Stimulated activated CD8-positive, alpha-beta memory T cell treated with anti-CD3 and anti-CD28 coated beads, Interleukin-7, amount 100 ng/mL, for 48 hours (primary cell): ENCODE results near the gene LRRC57.

ENCODE experiments used
- DNase-seq, 2 donors: peaks; one replicate each; pipeline ENCODE4 v3.0.0-alpha.2; 2020; ENCODE audit warnings: low read depth in 1 of 2; ENCODE audit errors: extremely low read depth in 1 of 2

LRRC57 gene

GRCh38 chr15:42553554-42553953 lies 5.0 kb upstream of the LRRC57 start:
- DNase-seq: no peak

DNA sequence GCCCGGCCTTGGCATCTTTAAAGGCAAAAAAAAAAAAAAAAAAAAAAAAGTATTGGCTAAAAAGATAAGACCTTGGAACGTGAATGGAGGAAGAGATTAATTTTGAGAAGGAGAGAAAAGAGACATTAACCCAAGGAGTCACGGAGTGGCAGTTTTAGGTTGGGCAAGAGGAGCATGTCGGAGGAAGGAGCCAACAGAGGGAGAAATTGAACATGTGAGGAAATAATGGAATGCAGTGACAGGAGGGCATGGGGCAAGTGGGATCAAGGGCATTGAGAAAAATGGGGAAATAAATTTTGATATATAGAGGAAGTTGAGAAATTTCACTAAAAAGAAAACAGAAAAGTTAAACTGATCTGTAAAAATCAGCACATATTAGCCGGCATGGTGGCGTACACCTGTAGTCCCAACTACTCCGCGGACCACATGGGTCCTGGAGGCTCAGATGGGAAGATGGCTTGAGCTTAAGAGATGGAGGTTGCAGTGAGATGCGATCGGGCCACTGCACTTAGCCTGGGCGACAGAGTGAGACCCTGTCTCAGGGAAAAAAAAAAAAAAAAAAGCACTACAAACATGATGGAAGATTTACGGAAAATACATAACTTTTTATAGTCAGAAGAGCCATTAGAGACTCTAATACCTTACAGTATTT lies 1.3 kb upstream of the LRRC57 start:
- DNase-seq: no peak

DNA sequence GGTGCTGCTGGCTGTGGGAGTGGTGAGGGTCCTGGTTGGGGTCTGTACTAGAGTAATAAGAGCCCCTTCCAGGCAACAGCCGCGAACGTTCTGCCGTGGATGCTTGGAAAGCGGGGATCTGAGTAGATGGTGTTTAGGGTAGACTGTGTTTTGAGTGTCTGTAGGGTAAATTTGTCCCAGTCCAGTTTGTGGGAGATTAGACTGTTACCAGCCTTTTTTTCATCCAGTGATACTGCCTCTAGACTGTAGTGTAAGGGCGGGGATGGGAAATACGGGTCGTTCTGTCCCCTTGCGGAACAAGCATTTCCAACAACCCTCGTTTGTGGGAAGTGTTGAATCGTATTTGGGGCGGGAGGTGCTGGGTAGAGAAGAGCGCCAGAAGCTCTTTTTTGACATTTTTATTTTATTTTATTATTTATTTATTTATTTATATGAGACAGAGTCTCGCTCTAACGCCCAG lies 469 bp upstream of the LRRC57 start:
- no peak for DNase-seq

- DNase-seq: no peak
Measured at GRCh38 chr15:42547918-42548248, 710 bp downstream of the LRRC57 start.

- no peak for DNase-seq
Measured at GRCh38 chr15:42544853-42545629, 3.6 kb downstream of the LRRC57 start.

GRCh38 chr15:42533246-42533645 lies 15.3 kb downstream of the LRRC57 start:
- DNase-seq: no peak

- DNase-seq: no peak
Measured at GRCh38 chr15:42528970-42529369, 19.6 kb downstream of the LRRC57 start.

DNA sequence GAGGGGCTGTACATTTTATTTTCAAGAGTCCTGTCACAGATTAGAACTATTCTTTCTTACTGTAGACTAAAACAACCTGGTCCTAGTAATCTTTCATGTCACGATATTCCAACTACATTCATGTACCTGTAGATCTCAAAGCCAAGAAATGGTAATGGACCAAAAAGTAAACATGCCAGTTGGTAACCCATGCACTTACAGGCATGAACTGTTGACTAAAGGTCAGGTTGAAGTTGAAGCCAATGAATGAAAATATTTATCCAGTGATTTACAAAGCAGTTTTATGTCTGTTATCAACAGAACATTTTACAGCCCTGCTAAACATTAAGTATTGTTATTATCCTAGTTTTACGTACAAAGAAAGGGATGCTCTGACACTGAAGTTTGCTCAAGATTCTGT lies 25.3 kb downstream of the LRRC57 start:
- no peak for DNase-seq

- DNase-seq: no peak
Measured at GRCh38 chr15:42511007-42511391, 37.6 kb downstream of the LRRC57 start.

GRCh38 chr15:42510258-42511006 lies 38.2 kb downstream of the LRRC57 start:
- no peak for DNase-seq

- DNase-seq: no peak
Measured at GRCh38 chr15:42508263-42508690, 40.3 kb downstream of the LRRC57 start.

GRCh38 chr15:42507514-42507913 lies 41.1 kb downstream of the LRRC57 start:
- DNase-seq: no peak

DNA sequence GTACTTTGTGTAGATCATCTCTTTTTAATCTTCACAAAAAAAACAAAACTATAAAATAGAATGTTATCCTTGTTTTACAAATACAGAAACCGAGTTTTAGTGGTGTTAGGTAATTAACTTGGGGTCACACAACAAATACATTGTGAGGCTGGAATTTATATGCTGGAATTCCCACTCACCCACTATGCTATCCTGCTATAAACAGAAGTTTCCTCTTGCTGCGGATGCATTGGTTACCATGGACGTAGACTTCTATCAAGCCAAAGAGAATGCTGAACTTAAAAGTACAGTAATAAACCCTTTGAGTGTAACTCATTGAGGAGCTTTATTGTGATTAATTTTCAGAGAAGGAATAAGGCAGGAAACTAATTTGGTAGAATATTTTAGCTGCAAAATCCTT lies 44.0 kb downstream of the LRRC57 start:
- DNase-seq: no peak

DNA sequence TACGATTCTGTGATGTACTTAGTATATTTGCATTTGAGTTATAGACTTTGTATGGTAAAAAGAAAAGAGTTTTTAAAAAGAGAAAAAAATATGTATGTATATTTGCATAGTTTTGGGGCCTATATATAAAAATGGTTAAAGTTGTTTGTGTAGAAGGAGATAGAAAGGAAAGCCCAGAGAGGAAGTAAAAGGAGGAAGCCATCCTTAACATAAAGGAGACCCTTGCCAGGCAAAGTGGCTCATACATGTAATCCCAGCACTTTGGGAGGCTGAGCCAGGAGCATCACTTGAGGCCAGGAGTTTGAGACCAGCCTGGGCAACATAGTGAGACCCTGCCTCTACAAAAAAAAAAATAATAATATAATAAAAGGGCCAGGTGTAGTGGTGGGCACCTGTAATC lies 44.8 kb downstream of the LRRC57 start:
- no peak for DNase-seq

- no peak for DNase-seq
Measured at GRCh38 chr15:42502477-42502876, 46.1 kb downstream of the LRRC57 start.

GRCh38 chr15:42499858-42500609 lies 48.6 kb downstream of the LRRC57 start:
- DNase-seq: no peak

- no peak for DNase-seq
Measured at GRCh38 chr15:42498212-42499068, 50.2 kb downstream of the LRRC57 start.

DNA sequence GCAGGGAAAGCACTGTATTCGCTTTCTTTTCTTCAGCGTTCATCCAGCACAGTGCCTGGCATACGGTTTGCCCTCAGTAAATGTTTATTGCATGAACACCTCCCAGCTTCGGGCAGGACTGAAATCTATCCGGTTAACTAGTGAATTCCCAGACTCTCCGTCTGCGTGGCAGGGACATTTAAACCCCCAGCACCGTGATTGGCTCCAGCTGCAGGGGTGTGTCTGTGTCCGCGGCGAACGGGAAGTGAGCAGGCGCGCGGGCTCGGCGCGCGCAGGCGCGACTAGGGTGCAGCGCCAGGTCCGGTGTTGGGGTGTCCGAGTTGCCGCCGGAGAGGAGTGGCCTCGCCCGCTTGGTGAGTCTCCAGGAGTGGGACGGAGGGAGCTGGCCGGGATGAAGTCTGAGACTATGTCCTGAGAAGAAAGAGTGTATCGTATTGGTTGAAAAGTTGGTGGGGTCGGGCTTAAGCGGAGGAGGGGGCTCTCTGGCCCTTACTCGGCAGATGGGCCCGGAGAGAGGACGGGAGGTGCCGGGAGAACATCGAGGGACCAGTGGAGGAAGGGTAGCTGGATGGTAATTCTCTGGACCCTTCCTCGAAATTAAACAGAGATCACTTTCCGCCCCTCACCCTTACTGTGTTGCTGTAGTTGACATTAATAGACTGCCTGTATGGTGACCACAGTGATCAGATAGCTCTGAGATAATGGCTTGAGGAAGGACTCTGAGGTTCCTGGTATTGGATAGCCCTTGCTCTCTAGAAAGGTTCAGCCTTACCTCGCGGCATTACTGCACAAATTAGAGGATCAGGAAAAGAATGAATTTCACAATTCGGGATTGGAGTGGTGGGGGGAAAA lies 53.0 kb downstream of the LRRC57 start, which contains the start of gene SNAP23:
Gene SNAP23, plus strand, starts transcription at position 274 of the 852 bp plus-strand sequence. CDS start 16,213 bp downstream, outside the sequence.
- DNase-seq: peak; percentile 73

GRCh38 chr15:42494998-42495360 lies 53.6 kb downstream of the LRRC57 start:
- peak in 1 of 2 donors; percentile 12 for DNase-seq
